GM19043 (cell line): Measurements from ENCODE around the gene CST9.
"Not testable (repeated sequence)": the region's sequence is repeated elsewhere in the genome, so short reads cannot be mapped to it uniquely, and the experiment has no call there.

Source experiments
- ATAC-seq: cut with Tn5 transposase; IDR thresholded peaks from one replicate; pipeline ENCODE4 v1.9.1; 2021; ENCODE audit warnings: low read depth; ENCODE audit not compliant: unreplicated experiment

Gene CST9

DNA sequence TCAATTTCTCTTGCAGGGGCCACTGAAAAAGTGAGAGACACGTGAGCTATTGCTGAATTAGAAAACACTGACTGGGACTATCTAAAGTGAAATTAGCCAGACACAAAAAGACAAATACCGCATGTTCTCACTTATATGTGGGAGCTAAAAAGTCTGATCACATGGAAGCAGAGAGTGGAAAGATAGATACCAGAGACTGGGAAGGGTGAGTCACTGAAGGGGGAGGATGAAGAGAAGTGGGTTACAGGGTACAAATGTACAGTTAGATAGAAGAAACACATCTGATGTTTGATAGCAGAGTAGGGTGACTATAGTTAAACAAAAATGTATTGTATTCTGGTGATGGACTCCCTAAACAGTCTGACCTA is 18.6 kb upstream of the CST9 start:
- no peak for ATAC-seq

DNA sequence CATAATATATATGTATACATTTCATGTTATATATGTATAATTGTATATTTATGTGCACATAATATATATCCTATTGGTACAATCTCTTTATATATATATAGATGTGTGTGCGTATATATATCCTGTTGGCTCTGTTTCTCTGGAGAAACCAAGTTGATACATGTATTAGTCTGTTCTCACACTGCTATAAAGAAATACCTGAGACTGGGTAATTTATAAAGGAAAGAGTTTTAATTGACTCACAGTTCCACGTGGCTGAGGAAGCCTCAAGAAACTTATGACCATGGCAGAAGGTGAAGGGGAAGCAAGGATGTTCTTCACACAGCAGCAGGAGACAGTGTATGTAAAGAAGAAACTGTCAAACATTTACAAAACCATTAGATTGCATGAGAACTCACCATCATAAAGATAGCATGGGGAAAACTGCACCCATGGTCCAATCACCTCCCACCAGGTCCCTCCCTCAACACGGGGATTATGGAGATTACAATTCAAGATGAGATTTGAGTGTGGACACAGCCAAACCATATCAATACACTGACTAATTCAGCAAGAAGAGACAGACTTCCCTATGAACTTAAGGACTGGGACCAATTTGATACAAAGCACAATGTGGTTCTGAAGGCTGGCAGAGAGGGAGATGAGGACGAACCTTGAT is 18.1 kb upstream of the CST9 start:
- ATAC-seq = no peak

DNA sequence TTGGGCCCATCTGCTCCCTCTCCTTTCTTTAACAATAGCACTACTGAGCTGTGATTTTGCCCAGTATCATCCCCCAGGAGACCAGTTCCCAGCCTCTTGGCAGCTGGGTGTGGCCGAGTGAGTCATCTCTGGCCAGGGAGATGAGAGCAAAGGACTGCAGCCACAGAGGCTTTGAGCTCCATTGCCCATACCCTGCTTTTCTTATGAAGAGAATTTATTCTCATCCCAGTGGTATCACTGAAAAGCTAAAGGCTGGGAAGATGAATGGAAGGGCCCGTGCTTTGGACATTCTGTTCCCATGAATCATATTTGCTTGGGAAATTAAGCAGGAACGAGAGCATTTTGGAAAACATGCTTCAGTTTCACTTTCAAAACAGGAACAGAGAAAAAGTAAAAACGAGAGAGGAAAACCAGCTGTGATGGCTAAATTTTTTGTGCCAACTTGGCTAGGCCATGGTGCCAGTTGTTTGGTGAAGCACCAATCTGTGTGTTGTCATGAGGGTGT is 17.2 kb upstream of the CST9 start:
- ATAC-seq = no peak

DNA sequence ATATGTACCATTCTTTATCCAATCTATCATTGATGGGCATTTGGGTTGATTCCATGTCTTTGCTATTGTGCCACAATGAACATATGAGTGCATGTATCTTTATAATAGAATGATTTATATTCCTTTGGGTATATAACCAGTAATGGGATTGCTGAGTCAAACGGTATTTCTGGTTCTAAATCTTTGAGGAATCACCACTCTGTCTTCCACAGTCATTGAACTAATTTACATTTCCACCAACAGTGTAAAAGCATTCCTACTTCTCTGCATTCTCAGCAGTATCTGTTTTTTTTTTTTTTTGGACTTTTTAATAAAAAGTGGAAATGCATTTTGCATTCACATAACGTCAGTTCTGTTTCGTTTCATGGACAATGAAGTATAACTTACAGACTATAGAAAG is 16.7 kb upstream of the CST9 start:
- ATAC-seq = not testable (repeated sequence)

DNA sequence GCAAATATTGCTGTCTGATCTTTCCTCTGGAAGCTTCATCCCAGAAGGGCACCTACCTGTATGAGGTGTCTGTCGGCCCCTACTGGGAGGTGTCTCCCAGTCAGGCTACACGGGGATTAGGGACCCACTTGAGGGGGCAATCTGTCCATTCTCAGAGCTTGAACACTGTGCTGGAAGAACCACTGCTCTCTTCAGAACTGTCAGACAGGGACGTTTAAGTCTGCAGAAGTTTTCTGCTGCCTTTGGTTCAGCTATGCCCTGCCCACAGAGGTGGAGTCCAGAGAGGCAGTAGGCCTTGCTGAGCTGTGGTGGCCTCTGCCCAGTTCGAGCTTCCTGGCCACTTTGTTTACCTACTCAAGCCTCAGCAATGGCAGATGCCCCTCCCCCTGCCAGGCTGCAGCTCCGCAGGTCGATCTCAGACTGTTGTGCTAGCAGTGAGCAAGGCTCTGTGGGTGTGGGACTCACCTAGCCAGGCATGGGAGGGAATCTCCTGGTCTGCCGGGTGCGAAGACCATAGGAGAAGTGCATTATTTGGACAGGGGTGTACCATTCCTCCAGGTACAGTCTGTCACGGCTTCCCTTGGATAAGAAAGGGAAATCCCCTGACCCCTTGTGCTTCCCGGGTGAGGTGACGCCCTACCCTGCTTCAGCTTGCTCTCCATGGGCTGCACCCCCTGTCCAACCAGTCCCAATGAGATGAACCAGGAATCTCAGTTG is 15.1 kb upstream of the CST9 start:
- ATAC-seq = not testable (repeated sequence)

DNA sequence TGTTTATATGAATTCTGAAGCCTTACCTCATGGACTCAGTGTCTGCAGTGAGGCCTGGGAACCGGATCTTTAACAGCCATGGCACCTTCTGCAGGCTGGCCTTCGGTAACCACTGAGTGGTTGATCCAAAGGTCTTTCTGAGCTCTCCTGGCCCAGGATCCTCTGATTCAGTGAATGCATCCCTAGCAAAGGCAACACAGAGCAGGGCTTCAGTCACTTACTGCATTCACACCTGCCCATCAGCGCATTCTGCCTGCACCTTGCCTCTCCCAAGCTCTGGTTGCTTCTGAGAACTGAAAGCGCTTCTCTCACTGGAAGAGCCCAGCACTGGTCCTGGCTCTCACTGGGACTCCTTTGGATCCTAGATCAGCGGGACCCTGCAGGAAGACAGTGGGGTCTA is 8.4 kb upstream of the CST9 start:
- ATAC-seq = no peak

DNA sequence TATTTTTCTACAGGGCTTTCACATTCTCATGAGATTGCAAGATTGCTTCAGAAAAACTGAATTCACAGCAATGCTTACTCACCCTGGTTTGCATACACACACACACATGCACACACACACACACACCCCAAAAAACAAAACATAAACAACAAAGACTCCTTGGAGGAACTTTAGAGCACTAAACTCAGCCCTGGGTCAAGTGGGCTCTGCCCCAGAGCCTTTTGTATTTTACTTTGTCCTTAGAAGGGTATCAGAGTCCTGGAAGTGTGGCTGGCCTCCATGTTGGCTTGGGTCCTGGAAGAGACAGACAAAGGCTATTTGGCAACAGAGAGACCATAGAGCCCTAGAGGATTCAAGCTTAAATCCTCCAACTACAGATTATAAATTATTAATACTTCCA is 8.0 kb upstream of the CST9 start:
- ATAC-seq = no peak

DNA sequence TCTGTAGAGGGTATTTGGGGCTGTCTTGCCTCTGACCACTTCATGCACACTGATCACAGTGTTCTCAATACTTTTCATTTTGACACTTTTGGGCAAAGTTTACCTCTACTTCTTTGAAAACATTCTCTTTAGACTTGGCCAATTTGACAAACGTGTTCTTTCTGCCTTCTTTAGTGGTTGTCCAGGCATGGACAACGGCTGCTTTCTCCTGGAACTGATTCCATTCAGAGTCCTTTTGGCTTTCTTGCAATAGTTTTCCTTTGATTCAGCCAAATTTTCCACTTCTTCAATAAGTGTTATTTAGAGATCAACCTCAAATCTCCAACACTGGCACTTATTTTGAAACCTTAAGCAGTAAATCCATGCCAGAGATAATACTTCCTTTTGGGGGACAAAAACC is 6.7 kb upstream of the CST9 start:
- no peak for ATAC-seq

DNA sequence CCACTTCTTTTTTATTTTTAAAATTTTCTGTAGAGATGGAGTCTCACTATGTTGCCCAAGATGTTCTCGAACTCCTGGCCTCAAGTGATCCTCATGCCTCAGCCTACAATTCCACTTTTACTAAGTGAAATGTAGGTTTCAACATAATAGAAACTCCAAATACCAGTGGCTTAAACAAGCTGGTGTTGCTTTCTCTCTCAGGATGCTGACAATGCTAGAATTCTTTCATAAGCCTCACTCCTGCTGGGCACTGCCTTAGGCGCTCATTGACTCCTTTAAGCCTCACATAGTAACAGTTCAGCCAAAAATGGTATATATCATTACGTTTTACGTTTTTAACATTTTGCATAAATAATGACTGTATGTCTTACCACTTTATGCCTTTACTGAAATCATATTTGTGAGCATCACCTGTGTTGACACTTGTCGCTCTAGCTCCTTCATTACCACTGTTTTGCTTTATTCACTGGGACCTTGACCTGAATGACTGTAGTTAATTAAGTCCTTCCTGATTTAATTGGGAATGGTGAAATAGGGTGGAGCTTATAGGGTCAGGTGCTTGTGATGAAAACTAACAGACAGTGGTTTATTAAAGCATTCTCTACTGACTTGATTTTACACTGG is 3.9 kb upstream of the CST9 start:
- no peak for ATAC-seq

DNA sequence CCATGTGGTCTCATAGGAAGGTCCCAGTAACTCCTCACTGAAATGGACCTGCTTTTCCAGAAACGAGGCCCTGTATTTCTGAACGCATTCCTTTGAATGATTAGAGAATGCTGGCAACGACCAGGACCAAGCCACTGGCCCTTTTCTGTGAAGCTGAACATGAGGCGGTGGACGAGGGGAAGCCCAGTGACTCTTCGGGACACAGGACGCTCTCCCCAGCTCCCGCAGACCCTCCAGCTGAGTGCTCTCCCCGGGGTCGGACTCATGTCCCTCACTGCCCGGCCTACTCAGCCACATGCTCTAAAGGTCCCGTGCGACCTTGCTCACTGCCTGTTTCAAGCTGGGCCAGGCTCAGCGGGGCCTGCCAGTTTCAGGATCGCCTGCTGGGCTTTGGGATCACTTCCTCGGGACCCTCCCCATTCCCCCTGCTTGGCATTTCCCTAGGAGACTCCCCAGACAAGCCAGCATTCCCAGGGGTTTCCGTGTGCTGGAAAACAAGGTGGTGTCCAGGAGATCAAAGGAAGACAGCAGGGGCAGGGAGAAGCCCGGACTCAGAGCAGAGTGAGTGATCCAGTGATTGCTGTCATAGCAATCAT is 2.6 kb upstream of the CST9 start:
- ATAC-seq = no peak

DNA sequence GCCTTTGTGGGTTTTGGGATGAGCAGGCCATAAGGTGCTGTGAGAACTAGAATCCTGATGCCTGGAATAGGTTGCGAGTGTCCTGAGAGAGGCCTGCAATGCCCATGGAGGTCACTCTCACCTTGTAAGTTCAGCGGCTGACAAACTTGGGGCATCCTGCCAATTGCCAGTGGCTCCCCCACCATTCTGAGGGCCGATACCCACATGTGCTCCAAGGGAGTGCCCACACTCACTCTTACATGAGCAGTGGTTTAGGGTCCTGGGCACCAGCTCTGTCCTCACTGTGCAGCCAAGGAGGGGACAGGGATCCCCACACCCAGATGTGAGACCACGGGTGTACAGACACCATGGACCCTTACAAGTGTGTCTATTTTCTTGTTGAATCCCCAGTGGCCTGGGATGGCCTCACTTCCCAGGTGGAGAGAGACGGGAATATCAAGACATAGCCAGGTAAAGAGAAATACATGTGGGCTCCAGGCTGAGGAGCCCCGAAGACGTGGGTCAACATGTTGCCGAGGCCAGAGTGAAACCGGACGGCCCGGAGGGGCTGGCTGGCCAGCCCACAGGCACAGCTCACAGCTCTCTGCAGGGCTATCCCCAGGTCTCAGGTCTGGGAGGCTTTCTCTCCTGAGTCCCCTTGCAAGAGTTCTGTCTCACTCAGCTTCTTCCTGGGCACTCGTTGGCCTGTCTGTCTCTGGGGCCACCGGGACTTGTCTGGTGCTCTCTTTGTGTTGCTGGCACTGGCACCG is 2.0 kb upstream of the CST9 start:
- no peak for ATAC-seq

DNA sequence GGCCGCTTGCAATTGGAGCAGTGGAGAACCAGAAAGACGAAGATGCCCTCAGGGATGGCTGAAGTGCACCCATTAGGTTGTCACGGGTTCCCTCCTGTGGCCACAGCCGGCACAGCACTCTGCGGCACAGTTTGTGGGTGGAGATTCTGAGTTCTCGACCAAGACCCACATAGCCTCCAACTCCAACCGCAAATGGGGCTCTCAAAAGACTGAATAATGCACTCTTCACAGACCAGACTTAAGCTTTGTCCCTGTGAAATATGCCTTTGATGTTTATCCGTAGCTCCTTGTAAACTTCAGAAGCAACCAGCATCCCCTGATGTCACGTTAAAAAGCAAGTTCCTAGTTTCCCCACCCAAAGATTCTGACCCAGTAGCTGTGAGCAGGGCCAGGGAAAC is 934 bp upstream of the CST9 start:
- peak; percentile 74 for ATAC-seq

DNA sequence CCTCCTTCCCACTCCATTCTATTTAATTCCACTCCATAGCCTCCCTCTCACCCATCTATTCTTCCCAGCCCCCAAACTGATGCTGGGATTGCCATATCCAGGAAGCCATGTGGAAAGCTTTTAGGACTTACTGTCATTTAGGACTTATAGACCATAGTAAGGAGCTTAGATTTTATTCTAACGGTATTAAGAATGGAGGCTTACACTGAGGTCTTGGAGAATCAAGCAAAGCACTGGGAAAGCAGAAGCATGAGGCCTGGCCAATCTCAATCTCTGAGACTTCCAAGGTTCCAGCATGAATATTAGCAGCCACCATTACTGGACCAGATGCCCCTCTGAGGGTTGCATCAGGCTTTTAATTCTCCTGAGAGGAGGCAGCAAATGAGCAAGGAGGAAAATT is 1.4 kb downstream of the CST9 start:
- no peak for ATAC-seq

DNA sequence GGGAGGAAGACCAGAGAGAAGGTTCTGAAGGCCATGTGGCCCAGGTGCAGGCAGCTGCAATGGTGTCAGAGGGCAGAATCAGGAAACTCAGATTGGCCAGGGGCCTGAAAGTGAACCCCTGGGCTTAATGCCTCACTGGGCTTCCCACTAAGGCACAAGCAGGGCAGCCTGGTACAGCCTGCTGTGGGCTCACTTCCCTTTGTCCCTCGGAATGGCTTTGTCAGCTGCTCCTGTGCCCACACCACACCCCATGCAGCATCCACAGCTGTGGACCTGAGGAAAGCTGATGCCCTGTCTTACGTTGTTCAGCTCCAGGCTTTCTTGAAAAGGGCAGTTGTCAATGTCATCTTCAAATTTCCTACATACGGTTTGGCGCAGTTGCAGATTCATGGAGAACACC is 2.4 kb downstream of the CST9 start:
- ATAC-seq = no peak

DNA sequence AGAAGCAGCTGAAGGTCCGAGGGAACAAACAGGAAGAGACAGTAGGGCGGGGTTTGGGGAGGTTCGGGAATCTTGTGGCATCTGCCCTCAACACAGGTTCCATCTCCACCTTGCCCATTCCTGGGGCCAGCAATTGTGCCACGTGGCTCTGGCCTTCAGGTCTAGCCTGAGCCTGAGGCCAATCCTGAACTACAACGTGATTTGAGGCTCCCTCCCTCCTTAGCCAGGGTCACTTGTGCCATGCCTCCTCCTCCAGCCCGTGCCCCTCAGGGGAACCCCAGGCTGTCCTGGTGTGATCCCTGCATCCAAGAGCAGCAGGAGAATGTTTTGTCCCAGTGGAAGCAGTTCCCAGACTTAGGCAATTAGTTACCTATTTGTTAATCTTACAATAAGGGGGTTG is 3.0 kb downstream of the CST9 start:
- no peak for ATAC-seq

DNA sequence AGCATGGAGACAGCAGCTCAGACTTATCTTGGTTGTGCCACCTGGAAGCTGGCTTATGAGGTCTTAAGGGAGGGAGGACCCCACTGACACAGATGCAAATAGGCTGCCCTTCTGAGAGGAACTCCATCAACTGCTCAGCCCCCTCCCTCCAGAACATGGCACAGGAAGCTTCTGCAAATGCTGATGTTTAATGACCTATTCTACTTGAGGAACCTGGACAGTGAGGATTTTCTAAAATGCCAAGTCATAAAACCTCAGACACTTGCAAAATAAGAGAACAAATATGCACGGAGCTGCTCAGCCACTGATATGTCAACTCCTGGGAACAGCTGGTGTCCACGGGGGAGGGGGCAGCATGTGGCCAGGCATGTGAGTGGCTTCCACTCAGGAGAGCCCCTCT is 3.5 kb downstream of the CST9 start:
- ATAC-seq = no peak

DNA sequence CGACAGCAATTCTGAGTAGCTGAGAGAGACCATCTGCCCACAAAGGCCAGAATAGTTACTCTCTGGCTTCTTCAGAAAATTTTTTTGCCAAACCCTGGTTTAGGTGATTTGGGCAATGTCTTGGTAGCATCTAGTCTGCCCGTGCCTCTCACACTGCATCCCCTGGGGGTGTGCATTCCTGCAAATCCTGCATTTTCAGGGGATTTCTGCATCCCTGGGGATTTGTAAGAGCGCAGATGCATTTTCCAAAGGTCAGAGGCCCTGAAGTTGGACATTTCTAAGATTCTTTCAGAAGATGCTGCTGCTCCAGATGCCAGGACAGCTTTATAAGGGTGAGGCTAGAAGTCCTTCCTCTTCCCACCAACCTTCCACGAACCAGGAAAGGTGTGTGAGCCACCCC is 4.0 kb downstream of the CST9 start:
- no peak for ATAC-seq

DNA sequence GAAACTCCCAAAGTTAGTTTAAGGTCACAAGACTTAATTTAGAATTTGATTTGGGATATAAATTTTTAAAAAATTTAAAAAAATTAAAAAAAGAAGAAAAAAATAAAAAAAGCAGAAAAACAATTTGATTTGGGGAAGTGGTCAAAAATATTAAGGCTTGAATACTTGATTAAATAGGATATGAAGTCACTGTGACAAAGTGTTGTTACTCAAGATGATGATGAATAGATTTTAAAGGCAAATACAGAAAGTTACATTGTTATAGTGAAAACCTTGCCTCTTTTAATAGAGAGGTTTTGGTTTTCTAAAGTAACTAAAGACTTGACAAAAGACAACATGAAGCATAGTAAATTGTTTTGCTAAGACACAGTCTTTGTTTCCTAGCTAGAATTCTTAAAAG is 7.2 kb downstream of the CST9 start:
- no peak for ATAC-seq

DNA sequence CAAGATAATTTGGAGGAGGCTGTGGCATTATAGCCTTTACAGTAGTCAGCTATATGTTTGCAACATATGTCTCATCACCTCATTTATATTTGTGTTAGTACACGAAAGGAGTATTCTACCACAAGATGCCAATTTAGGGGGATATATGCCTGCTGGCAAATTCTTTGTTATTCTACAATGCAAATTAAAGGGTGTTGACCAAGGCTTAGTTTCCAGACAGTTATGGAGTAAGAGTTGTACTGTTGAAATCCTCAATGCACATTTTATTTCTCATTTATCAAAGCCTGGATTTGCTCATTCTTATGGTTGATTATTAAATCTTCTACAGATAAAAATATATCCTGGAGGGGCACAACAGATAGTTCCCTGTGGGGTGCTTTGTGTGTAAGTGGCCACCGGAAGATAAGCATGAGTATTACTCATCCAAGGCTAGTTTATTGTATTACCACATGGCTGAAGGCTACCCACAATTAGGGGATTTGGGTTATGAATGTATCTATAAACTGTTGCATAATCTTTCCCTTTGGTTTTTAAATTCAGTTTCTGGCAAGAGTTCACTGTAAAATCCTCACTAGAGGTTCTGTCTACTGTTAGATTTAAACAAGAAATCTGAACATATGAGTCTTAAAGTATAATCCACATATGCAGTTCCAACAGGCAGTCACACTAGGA is 9.0 kb downstream of the CST9 start:
- no peak for ATAC-seq

DNA sequence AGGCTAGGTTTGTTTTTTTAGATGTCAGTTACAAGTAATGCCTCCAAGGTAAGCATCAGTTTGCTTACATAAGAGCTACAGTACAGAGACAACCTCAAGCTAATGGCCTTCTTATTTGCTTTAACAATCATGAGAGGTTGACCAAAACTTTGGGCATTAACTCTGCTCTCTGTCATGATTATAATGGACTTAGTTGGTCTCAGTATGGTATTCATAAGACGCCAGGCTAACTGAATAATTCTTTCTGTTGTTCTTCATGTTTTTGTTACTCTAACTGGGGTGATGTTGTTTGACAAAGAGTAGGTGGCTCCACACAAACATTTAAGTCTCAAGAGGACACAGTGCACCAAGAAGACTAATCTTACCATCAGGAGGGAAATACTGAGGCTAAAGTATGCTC is 9.8 kb downstream of the CST9 start:
- ATAC-seq = no peak
